GM12874 (cell line): ENCODE measurements around the gene NOC4L.

Source experiments
- CTCF ChIP-seq: IDR thresholded peaks from 2 replicates; pipeline ENCODE4 v1.5.1; 2011; ENCODE audit warnings: low read depth, mild to moderate bottlenecking, control low read depth, low read length, moderate library complexity; ENCODE audit not compliant: insufficient read depth

NOC4L gene

GRCh38 chr12:132105467-132105866 lies 38.8 kb upstream of the NOC4L start:
- no peak for TF ChIP-seq CTCF

- no peak for TF ChIP-seq CTCF
These were observed 37.3 kb upstream of the NOC4L start for GRCh38 chr12:132106921-132107320.

GRCh38 chr12:132108211-132108832 lies 35.9 kb upstream of the NOC4L start:
- TF ChIP-seq CTCF, result no peak

GRCh38 chr12:132109741-132110140 lies 34.5 kb upstream of the NOC4L start:
- TF ChIP-seq CTCF, result no peak

GRCh38 chr12:132110677-132111076 lies 33.6 kb upstream of the NOC4L start:
- no peak for TF ChIP-seq CTCF

- no peak for TF ChIP-seq CTCF
These were observed 32.5 kb upstream of the NOC4L start for GRCh38 chr12:132111654-132112304.

- no peak for TF ChIP-seq CTCF
These were observed 29.6 kb upstream of the NOC4L start for GRCh38 chr12:132114667-132115066.
